SK-N-SH (cell line): Measurements from ENCODE around the gene PALS2. TPM values are rescaled to one million over a fixed set of nuclear protein-coding genes. Genes with fewer than 3 reads are reported as not detected.

Experiments used
- CTCF ChIA-PET: fragments of 300-600, 350-600 bp; formaldehyde crosslinking; extraction: SDS; loops from one replicate; lab custom pipeline; 2021; lab: Yijun Ruan, JAX
- POLR2A ChIA-PET: fragments of 350-600 bp; sonication (Branson Sonifier 250); formaldehyde crosslinking; extraction: SDS; loops from one replicate; lab custom pipeline; 2020; ENCODE audit warnings: antibody characterized with exemption, inconsistent platforms; lab: Yijun Ruan, JAX
- DNase-seq: peaks from one replicate; pipeline ENCODE4 v3.0.0; 2012
- H2AFZ ChIP-seq: fragments of 200-600 bp; sonication (generic); 2 replicates; pipeline ENCODE4 v1.8.1; 2016; ENCODE audit warnings: antibody characterized with exemption, mild to moderate bottlenecking, low read depth
- H3F3A ChIP-seq: fragments of 200-600 bp; sonication (generic); replicated peaks from 2 replicates; pipeline ENCODE3; 2016; ENCODE audit warnings: antibody characterized with exemption, mild to moderate bottlenecking; ENCODE audit not compliant: insufficient read depth
- H3K27ac ChIP-seq, 2 experiments: fragments of 200-500 bp in 1 of 2; fragments of 200-600 bp in 1 of 2; sonication (Bioruptor generic) in 1 of 2; sonication (generic), shearing (Covaris generic) in 1 of 2; 2 replicates each; pipeline versions ENCODE4 v1.5.1 to v1.6.1; 2014 to 2016; ENCODE audit warnings: low read depth in 2 of 2, inconsistent platforms in 1 of 2, low read length in 1 of 2, mild to moderate bottlenecking in 1 of 2, mixed read lengths in 1 of 2
- H3K27me3 ChIP-seq: fragments of 200-600 bp; sonication (generic), shearing (Covaris generic); 2 replicates; pipeline ENCODE4 v1.6.1; 2016; ENCODE audit warnings: mixed run types; ENCODE audit not compliant: insufficient read depth
- H3K36me3 ChIP-seq, 2 experiments: fragments of 200-500 bp in 1 of 2; fragments of 200-600 bp in 1 of 2; sonication (Bioruptor generic) in 1 of 2; sonication (generic) in 1 of 2; replicated peaks in 1 of 2; 2 replicates each; pipeline versions ENCODE3 to v1.5.1; 2014 to 2016; ENCODE audit warnings: low read length in 1 of 2, mild to moderate bottlenecking in 1 of 2; ENCODE audit not compliant: insufficient read depth in 2 of 2, control insufficient read depth in 1 of 2
- H3K4me1 ChIP-seq, 2 experiments: fragments of 200-500 bp in 1 of 2; fragments of 200-600 bp in 1 of 2; sonication (Bioruptor generic) in 1 of 2; sonication (generic), shearing (Covaris generic) in 1 of 2; 2 replicates each; pipeline versions ENCODE4 v1.5.1 to v1.6.1; 2014 to 2016; ENCODE audit warnings: low read depth in 1 of 2, low read length in 1 of 2, mixed run types in 1 of 2; ENCODE audit not compliant: insufficient read depth in 2 of 2, control insufficient read depth in 1 of 2
- H3K4me2 ChIP-seq: fragments of 200-600 bp; sonication (generic), shearing (Covaris generic); 2 replicates; pipeline ENCODE4 v1.6.1; 2017; ENCODE audit warnings: mixed run types
- H3K4me3 ChIP-seq, 2 experiments: fragments of 200-500 bp in 1 of 2; fragments of 200-600 bp in 1 of 2; sonication (Bioruptor generic) in 1 of 2; sonication (generic), shearing (Covaris generic) in 1 of 2; 2 replicates each; pipeline versions ENCODE4 v1.5.1 to v1.8.1; 2014 to 2016; ENCODE audit warnings: low read depth in 2 of 2, inconsistent platforms in 1 of 2, low read length in 1 of 2, mild to moderate bottlenecking in 1 of 2, mixed read lengths in 1 of 2, moderate library complexity in 1 of 2
- H3K79me2 ChIP-seq: fragments of 200-600 bp; sonication (generic); 2 replicates; pipeline ENCODE4 v1.8.1; 2017; ENCODE audit warnings: mild to moderate bottlenecking; ENCODE audit not compliant: insufficient read depth
- H3K9ac ChIP-seq: fragments of 200-600 bp; sonication (generic); 2 replicates; pipeline ENCODE4 v1.6.1; 2017; ENCODE audit warnings: mixed run types
- H3K9me2 ChIP-seq: fragments of 200-600 bp; sonication (generic); 2 replicates; pipeline ENCODE4 v1.6.1; 2017; ENCODE audit warnings: mixed run types
- H3K9me3 ChIP-seq: fragments of 200-600 bp; sonication (generic); 2 replicates; pipeline ENCODE4 v1.6.1; 2017; ENCODE audit warnings: mixed run types, mild to moderate bottlenecking, moderate library complexity
- H4K20me1 ChIP-seq: fragments of 200-600 bp; sonication (generic); 2 replicates; pipeline ENCODE4 v1.6.1; 2017; ENCODE audit warnings: mild to moderate bottlenecking, mixed run types; ENCODE audit not compliant: insufficient read depth
- CHD2 ChIP-seq: fragments of 150-350 bp; IDR thresholded peaks from 2 replicates; pipeline ENCODE4 v1.6.1; 2018; ENCODE audit warnings: low read length; ENCODE audit not compliant: partially characterized antibody
- MXI1 ChIP-seq: IDR thresholded peaks from 2 replicates; pipeline ENCODE4 v1.6.1; 2012; ENCODE audit warnings: mild to moderate bottlenecking, low read depth, low read length, improper control_type of control experiment
- NFIC ChIP-seq: IDR thresholded peaks from 2 replicates; pipeline ENCODE4 v1.4.0; 2012; ENCODE audit warnings: borderline replicate concordance
- NRF1 ChIP-seq: IDR thresholded peaks from 2 replicates; pipeline ENCODE4 v1.6.1; 2012; ENCODE audit warnings: low read depth, mild to moderate bottlenecking, low read length
- POLR2AphosphoS5 ChIP-seq: IDR thresholded peaks from 2 replicates; pipeline ENCODE4 v1.6.1; 2012; ENCODE audit warnings: low read depth, low read length
- SMC3 ChIP-seq: IDR thresholded peaks from 2 replicates; pipeline ENCODE4 v1.6.1; 2012; ENCODE audit warnings: low read depth, low read length, improper control_type of control experiment
- TAF1 ChIP-seq: IDR thresholded peaks from 2 replicates; pipeline ENCODE4 v1.6.1; 2012; ENCODE audit warnings: low read depth, mild to moderate bottlenecking, low read length, moderate library complexity, borderline replicate concordance
- TEAD4 ChIP-seq: IDR thresholded peaks from 2 replicates; pipeline ENCODE4 v1.4.0; 2012; ENCODE audit warnings: mild to moderate bottlenecking, borderline replicate concordance; ENCODE audit not compliant: insufficient read depth
- USF1 ChIP-seq: IDR thresholded peaks from 2 replicates; pipeline ENCODE4 v1.4.0; 2012; ENCODE audit warnings: low read depth, borderline replicate concordance
- USF2 ChIP-seq: fragments of 150-350 bp; IDR thresholded peaks from 2 replicates; pipeline ENCODE4 v1.6.1; 2017; ENCODE audit warnings: antibody characterized with exemption, low read length, low read depth, borderline replicate concordance
- ZBTB33 ChIP-seq: IDR thresholded peaks from 2 replicates; pipeline ENCODE4 v1.4.0; 2012; ENCODE audit warnings: low read depth, borderline replicate concordance
- polyA plus RNA-seq, 3 experiments: library from polyadenylated mRNA; depleted of rRNA; stranded (reverse); fragments of >200 nt; gene quantifications; 2 replicates each; pipeline ENCODE4 v1.2.3, GENCODE V29; 2012
- TF ChIP-seq, protein P1 (sequence below): IDR thresholded peaks from 2 replicates; pipeline ENCODE4; 2012
- TF ChIP-seq, protein P2 (sequence below): IDR thresholded peaks from 2 replicates; pipeline ENCODE4 v1.6.1; 2012; ENCODE audit warnings: mild to moderate bottlenecking, low read depth, low read length, moderate library complexity

Gene PALS2
- polyA plus RNA-seq, 1 of the 3 experiments (the other 2 are of a cell fraction): 6.9 TPM

- Histone ChIP-seq H3F3A (no peaks in the 10 kb centered on the region), H2AFZ (no peak overlapping the region), H3K4me1 (no peaks in the 10 kb centered on the region; a peak in 1 of 4 replicates), H3K4me3 (no peak overlapping the region), H3K27ac (no peak overlapping the region), H4K20me1 (no peaks in the 10 kb centered on the region), H3K4me2 (no peak overlapping the region), H3K9ac (no peak overlapping the region), H3K9me3 (no peaks in the 10 kb centered on the region), H3K27me3 (no peaks in the 10 kb centered on the region), H3K79me2 (no peaks in the 10 kb centered on the region), H3K36me3 (no peaks in the 10 kb centered on the region), H3K9me2 (no peaks in the 10 kb centered on the region)
- POLR2A ChIA-PET: no interaction called here
- CTCF ChIA-PET: interaction anchor here (0.7 to 2.5 kb wide), 4 partner anchors 10 to 63 kb away, joined by 3 to 8 read pairs (median 4); no protein-coding TSS in a partner anchor
- DNase-seq: no peak
- TF ChIP-seq TAF1 (no peak), USF1 (no peak), MXI1 (no peak), NFIC (no peak), USF2 (no peak), SMC3 (no peak), CHD2 (no peak), ZBTB33 (no peak), TEAD4 (no peak), POLR2AphosphoS5 (no peak), NRF1 (no peak)
- TF ChIP-seq, protein P1, sequence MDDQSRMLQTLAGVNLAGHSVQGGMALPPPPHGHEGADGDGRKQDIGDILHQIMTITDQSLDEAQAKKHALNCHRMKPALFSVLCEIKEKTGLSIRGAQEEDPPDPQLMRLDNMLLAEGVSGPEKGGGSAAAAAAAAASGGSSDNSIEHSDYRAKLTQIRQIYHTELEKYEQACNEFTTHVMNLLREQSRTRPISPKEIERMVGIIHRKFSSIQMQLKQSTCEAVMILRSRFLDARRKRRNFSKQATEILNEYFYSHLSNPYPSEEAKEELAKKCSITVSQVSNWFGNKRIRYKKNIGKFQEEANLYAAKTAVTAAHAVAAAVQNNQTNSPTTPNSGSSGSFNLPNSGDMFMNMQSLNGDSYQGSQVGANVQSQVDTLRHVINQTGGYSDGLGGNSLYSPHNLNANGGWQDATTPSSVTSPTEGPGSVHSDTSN: no peak
- TF ChIP-seq, protein P2, sequence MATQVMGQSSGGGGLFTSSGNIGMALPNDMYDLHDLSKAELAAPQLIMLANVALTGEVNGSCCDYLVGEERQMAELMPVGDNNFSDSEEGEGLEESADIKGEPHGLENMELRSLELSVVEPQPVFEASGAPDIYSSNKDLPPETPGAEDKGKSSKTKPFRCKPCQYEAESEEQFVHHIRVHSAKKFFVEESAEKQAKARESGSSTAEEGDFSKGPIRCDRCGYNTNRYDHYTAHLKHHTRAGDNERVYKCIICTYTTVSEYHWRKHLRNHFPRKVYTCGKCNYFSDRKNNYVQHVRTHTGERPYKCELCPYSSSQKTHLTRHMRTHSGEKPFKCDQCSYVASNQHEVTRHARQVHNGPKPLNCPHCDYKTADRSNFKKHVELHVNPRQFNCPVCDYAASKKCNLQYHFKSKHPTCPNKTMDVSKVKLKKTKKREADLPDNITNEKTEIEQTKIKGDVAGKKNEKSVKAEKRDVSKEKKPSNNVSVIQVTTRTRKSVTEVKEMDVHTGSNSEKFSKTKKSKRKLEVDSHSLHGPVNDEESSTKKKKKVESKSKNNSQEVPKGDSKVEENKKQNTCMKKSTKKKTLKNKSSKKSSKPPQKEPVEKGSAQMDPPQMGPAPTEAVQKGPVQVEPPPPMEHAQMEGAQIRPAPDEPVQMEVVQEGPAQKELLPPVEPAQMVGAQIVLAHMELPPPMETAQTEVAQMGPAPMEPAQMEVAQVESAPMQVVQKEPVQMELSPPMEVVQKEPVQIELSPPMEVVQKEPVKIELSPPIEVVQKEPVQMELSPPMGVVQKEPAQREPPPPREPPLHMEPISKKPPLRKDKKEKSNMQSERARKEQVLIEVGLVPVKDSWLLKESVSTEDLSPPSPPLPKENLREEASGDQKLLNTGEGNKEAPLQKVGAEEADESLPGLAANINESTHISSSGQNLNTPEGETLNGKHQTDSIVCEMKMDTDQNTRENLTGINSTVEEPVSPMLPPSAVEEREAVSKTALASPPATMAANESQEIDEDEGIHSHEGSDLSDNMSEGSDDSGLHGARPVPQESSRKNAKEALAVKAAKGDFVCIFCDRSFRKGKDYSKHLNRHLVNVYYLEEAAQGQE: no peak
Measured at GRCh38 chr7:24602860-24603456, 29.7 kb downstream of the PALS2 start.
